Measurements from ENCODE around the gene CERS4.
A peak's percentile ranks its signal among the peaks of the same experiment; 100 is the strongest.
"Not testable (repeated sequence)": the region's sequence is repeated elsewhere in the genome, so short reads cannot be mapped to it uniquely, and the experiment has no call there.

CERS4 gene

GRCh38 chr19:8269724-8270123, 60.6 kb downstream of the CERS4 start:
- no peak for DNase-seq

GRCh38 chr19:8276508-8276907, 67.3 kb downstream of the CERS4 start:
- not testable (repeated sequence) for DNase-seq

GRCh38 chr19:8291337-8291736, 82.2 kb downstream of the CERS4 start:
- DNase-seq: not testable (repeated sequence)

DNA sequence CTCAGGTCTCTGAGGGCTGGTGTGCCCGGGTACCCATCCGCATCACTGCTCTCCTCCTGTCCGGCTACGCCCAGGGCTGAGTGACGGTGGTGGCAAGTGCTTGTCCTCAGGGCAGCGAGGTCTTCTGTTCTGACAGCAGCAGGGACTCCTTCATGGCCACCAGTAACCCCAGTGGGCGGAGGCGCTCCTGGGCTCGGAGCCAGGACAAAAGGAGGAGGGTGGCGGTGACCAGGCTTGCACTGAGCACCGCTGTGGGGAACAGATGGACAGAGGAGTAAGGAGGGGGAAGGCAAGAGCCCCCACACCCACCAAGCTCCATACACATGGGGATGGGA, 93.2 kb downstream of the CERS4 start:
- DNase-seq: peak; percentile 1

- peak; percentile 2 for DNase-seq
Measured at GRCh38 chr19:8302734-8303133, 93.6 kb downstream of the CERS4 start.

- peak; percentile 36 for DNase-seq
Measured at GRCh38 chr19:8304841-8305621, 95.9 kb downstream of the CERS4 start.

- peak; percentile 2 for DNase-seq
Measured at GRCh38 chr19:8305798-8306197, 96.6 kb downstream of the CERS4 start.

GRCh38 chr19:8306235-8307054, 97.3 kb downstream of the CERS4 start:
- DNase-seq: peak; percentile 3

DNA sequence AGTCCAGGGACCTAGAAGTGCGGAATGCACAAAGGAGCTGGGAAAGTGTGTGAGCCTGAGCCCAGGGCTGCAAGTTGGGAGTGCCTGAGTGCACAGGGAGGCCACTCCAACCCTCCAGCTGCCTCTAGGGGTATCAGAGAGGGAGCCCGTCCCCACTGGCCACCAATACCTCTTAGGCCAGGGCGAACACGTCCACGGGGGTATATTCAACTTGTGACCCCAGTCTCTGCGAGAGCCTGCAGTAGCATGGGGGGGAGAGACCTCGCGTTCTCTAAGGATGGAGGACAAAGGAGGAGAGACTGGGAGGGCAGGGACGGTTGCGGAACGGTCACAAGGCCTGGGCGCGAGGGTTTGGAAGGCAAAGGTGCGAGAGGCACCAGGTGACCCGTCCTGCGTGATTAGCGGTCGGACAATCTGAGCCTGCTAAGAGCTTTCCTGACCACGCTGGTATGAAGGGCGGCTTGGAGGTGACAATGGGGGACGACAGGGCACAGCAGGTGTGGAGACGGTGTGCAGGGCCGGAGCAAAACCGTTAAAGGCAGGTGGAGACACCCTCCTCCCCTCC, 98.3 kb downstream of the CERS4 start:
- peak; percentile 11 for DNase-seq

DNA sequence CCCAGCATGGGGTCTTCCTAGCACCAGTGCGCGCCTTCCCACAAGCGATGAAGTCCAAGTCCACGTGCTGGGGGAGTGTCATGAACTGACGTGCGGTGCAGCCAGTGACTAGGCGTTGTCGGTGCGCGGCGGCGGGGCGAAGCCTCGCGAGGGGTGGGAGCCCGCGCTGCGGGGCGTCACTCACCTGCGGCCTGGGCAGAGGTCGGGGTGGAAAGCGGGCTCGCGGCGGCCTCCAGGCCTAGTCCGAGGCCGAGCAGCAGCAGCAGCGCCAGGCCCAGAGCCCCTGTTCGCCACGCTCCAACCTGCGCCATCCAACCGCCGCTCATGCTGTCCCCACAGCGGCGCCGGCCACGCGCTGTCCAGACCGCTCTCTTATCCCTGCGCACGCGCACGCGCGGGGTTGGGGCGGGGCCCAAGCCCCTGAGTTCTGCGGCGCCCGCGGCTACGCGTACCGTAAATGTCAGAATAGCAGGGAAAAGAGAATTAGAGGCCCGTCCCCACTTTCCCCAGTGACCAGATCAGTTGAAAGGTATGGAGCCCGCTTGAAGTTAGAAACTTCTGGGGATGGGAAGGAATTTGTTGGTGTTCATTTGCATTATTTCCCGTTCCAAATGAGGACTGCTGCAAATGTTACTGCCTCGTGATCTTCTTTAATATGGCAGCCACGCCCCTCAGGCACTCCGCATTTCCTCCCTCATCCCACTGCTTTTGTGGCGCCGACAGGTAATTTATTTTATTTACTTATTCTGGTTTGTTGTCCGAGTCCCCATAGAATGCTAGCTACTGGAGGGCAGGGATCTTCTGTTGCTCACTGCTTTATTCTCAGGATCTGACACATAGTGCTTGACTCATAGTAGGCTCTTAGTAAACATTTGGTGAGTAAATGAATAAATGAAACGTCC, 99.0 kb downstream of the CERS4 start, which contains the start of gene CD320:
CD320 (minus strand) TSS at position 394 of the 902 bp plus-strand sequence; CDS start at position 326, 68 bp downstream.
- DNase-seq: peak; percentile 88

- DNase-seq: peak; percentile 2
Measured at GRCh38 chr19:8308891-8309291, 99.7 kb downstream of the CERS4 start.

GRCh38 chr19:8310342-8311055, 101.3 kb downstream of the CERS4 start:
- DNase-seq: peak; percentile 2

DNA sequence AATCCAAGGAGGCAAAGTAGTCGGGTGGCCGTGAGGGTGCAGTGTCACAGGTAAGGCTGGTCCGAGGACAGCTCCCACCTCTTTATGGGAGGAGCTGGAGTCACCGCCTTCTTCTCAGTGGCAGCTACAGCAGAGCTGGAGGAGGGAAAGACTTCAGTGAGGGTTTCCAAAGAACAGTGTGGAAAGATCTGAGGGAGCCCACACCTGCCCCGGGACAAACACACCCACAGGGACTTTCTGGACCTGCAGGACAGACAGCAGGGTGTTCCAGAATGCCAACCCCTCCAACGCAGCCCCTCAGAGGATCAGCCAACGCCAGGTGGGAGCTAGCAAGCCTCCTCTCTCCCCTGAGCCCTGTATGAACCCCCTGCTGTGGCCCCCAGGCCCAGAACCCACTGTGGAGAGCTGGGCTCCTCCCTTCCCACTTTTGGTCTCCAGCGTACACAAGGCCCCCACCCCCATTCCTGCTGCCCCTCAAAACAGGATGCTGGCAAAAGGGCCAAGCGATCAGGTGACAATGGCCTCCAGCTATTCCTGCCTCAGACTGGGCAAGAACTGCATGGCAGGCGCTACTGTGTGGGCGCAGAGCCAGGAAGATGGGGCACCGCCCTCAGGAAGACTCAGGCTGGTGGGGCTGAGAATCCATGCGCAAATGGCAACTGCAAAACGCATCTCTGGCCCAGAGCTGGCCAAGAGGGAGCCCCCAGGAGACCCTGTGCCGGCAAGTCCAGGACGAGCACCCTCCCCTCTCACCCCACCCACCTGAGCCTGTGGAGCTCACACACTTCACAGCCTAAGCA, 102.5 kb downstream of the CERS4 start:
- DNase-seq: peak; percentile 3

Data from stimulated activated CD4-positive, alpha-beta T cell treated with anti-CD3 and anti-CD28 coated beads, Interleukin-4, amount 100 ng/mL, for 24 hours (primary cell).